H1 (cell line): Measurements from ENCODE around the gene TACC2. TPM values are rescaled to one million over a fixed set of nuclear protein-coding genes. Genes with fewer than 3 reads are reported as not detected.

Experiments
- CTCF ChIA-PET: fragments of 300-600 bp; sonication (Branson Sonifier 250); formaldehyde crosslinking; loops from one replicate; lab custom pipeline; 2021; ENCODE audit not compliant: partially characterized antibody; lab: Charles Lee
- POLR2A ChIA-PET: fragments of 300-600 bp; sonication (Branson Sonifier 250); formaldehyde crosslinking; loops from one replicate; lab custom pipeline; 2021; ENCODE audit warnings: inconsistent platforms; ENCODE audit not compliant: partially characterized antibody; lab: Charles Lee
- DNase-seq, 2 experiments: peaks; one replicate each; pipeline versions ENCODE4 v3.0.0 to v3.0.0-alpha.2; 2010 to 2022; ENCODE audit warnings: low spot score in 2 of 2, low read depth in 1 of 2, mixed read lengths in 1 of 2
- FAIRE-seq: peaks from 2 replicates; lab custom pipeline; 2011; peaks lifted over from hg19 to GRCh38; lab: Jason Lieb, UNC
- H2AFZ ChIP-seq: 2 replicates; pipeline ENCODE4 v1.8.1; 2012; ENCODE audit warnings: low read length, inconsistent platforms
- H2AK5ac ChIP-seq: 2 replicates; pipeline ENCODE4 v1.6.1; 2013; ENCODE audit warnings: low read depth, low read length
- H2BK120ac ChIP-seq: replicated peaks from 2 replicates; pipeline ENCODE3; 2013; ENCODE audit warnings: low read depth, low read length, inconsistent platforms
- H2BK12ac ChIP-seq: 2 replicates; pipeline ENCODE4 v1.6.1; 2013; ENCODE audit warnings: low read depth, low read length
- H2BK15ac ChIP-seq: 2 replicates; pipeline ENCODE4 v1.6.1; 2013; ENCODE audit warnings: low read length
- H2BK20ac ChIP-seq: 2 replicates; pipeline ENCODE4 v1.6.1; 2013; ENCODE audit warnings: low read length
- H2BK5ac ChIP-seq: 2 replicates; pipeline ENCODE4 v1.6.1; 2013; ENCODE audit warnings: low read depth, low read length
- H3K14ac ChIP-seq: 2 replicates; pipeline ENCODE4 v1.6.1; 2013; ENCODE audit warnings: inconsistent platforms; ENCODE audit not compliant: insufficient read length
- H3K18ac ChIP-seq: 2 replicates; pipeline ENCODE4 v1.6.1; 2013; ENCODE audit warnings: low read length; ENCODE audit errors: extremely low read depth
- H3K23ac ChIP-seq: 2 replicates; pipeline ENCODE4 v1.6.1; 2013; ENCODE audit warnings: inconsistent platforms; ENCODE audit not compliant: insufficient read length
- H3K23me2 ChIP-seq: 2 replicates; pipeline ENCODE4 v1.6.1; 2013; ENCODE audit warnings: low read depth, low read length
- H3K27ac ChIP-seq: 2 replicates; pipeline ENCODE4 v1.6.1; 2011; ENCODE audit warnings: low read depth, low read length, inconsistent platforms
- H3K27me3 ChIP-seq, 4 experiments: replicated peaks in 1 of 4; 1 replicate in 1 of 4; 2 replicates in 3 of 4; pipeline versions ENCODE4 v1.6.1 to v1.8.1; 2011 to 2013; ENCODE audit warnings: low read length in 3 of 4, mild to moderate bottlenecking in 3 of 4, inconsistent platforms in 2 of 4, mixed read lengths in 2 of 4, moderate library complexity in 1 of 4; ENCODE audit not compliant: control insufficient read depth in 3 of 4, insufficient read depth in 3 of 4; ENCODE audit errors: extremely low read depth in 1 of 4
- H3K36me3 ChIP-seq, 4 experiments: 2 replicates each; pipeline versions ENCODE4 v1.6.1 to v1.8.1; 2011 to 2013; ENCODE audit warnings: mild to moderate bottlenecking in 4 of 4, low read length in 3 of 4, moderate library complexity in 2 of 4, control low read depth in 1 of 4, inconsistent platforms in 1 of 4; ENCODE audit not compliant: insufficient read depth in 4 of 4, control insufficient read depth in 2 of 4
- H3K4ac ChIP-seq: replicated peaks from 2 replicates; pipeline ENCODE3; 2013; ENCODE audit warnings: low read length, low read depth, mixed read lengths, inconsistent platforms; ENCODE audit not compliant: insufficient read length
- H3K4me1 ChIP-seq, 4 experiments: replicated peaks in 1 of 4; 1 replicate in 1 of 4; 2 replicates in 3 of 4; pipeline versions ENCODE4 v1.6.1 to v1.8.1; 2011 to 2013; ENCODE audit warnings: low read length in 3 of 4, inconsistent platforms in 2 of 4, mixed read lengths in 1 of 4; ENCODE audit not compliant: insufficient read depth in 4 of 4, control insufficient read depth in 3 of 4
- H3K4me2 ChIP-seq, 2 experiments: 2 replicates each; pipeline versions ENCODE4 v1.6.1 to v1.8.1; 2011 to 2013; ENCODE audit warnings: low read depth in 2 of 2, low read length in 2 of 2, control low read depth in 1 of 2, inconsistent platforms in 1 of 2, mild to moderate bottlenecking in 1 of 2; ENCODE audit not compliant: insufficient read depth in 1 of 2
- H3K4me3 ChIP-seq, 4 experiments: fragments of 200-600, 300-600 bp in 1 of 4; sonication (generic), shearing (Covaris generic), sonication (Bioruptor Twin) in 1 of 4; 2 replicates each; pipeline versions ENCODE4 v1.5.1 to v1.8.1; 2011 to 2016; ENCODE audit warnings: low read length in 4 of 4, low read depth in 3 of 4, control low read depth in 2 of 4, inconsistent platforms in 2 of 4, mild to moderate bottlenecking in 2 of 4, mixed read lengths in 1 of 4, moderate library complexity in 1 of 4; ENCODE audit not compliant: insufficient read depth in 2 of 4; ENCODE audit errors: extremely low read depth in 1 of 4
- H3K56ac ChIP-seq: replicated peaks from 2 replicates; pipeline ENCODE3; 2013; ENCODE audit warnings: low read depth, mild to moderate bottlenecking, mixed read lengths, low read length, inconsistent platforms; ENCODE audit not compliant: insufficient read length
- H3K79me1 ChIP-seq: 2 replicates; pipeline ENCODE4 v1.6.1; 2013; ENCODE audit warnings: low read depth, low read length, control low read depth
- H3K79me2 ChIP-seq, 2 experiments: 2 replicates each; pipeline versions ENCODE4 v1.6.1 to v1.8.1; 2012 to 2013; ENCODE audit warnings: low read length in 2 of 2, mild to moderate bottlenecking in 2 of 2, inconsistent platforms in 1 of 2; ENCODE audit not compliant: insufficient read depth in 2 of 2, control insufficient read depth in 1 of 2
- H3K9ac ChIP-seq, 4 experiments: replicated peaks in 1 of 4; 1 replicate in 1 of 4; 2 replicates in 3 of 4; pipeline versions ENCODE4 v1.6.1 to v1.8.1; 2011 to 2013; ENCODE audit warnings: low read depth in 3 of 4, low read length in 3 of 4, control low read depth in 2 of 4, mild to moderate bottlenecking in 2 of 4, moderate library complexity in 2 of 4, inconsistent platforms in 1 of 4; ENCODE audit errors: extremely low read depth in 1 of 4
- H3K9me3 ChIP-seq, 2 experiments: 2 replicates each; pipeline versions ENCODE4 v1.6.1 to v1.8.1; 2012 to 2013; ENCODE audit warnings: mild to moderate bottlenecking in 2 of 2, moderate library complexity in 2 of 2, control low read depth in 1 of 2, inconsistent platforms in 1 of 2, low read depth in 1 of 2, low read length in 1 of 2, mixed read lengths in 1 of 2; ENCODE audit not compliant: insufficient read depth in 2 of 2
- H4K20me1 ChIP-seq, 2 experiments: replicated peaks in 1 of 2; 2 replicates each; pipeline versions ENCODE3 to v1.8.1; 2011 to 2013; ENCODE audit warnings: inconsistent platforms in 2 of 2, low read length in 2 of 2, mild to moderate bottlenecking in 1 of 2; ENCODE audit not compliant: insufficient read depth in 2 of 2, control insufficient read depth in 1 of 2
- H4K5ac ChIP-seq: 2 replicates; pipeline ENCODE4 v1.6.1; 2013; ENCODE audit warnings: low read length, low read depth, mixed read lengths, inconsistent platforms; ENCODE audit not compliant: insufficient read length
- H4K8ac ChIP-seq: 2 replicates; pipeline ENCODE4 v1.8.0; 2013; ENCODE audit warnings: mild to moderate bottlenecking, moderate library complexity, low read length, inconsistent platforms; ENCODE audit not compliant: insufficient read depth; ENCODE audit errors: extremely low read depth
- H4K91ac ChIP-seq: replicated peaks from 2 replicates; pipeline ENCODE3; 2013; ENCODE audit warnings: low read length, mixed read lengths, inconsistent platforms; ENCODE audit not compliant: insufficient read length
- ASH2L ChIP-seq: fragments of 200-600, 300-600 bp; sonication (generic); IDR thresholded peaks from one replicate; pipeline ENCODE4 v1.7.1; 2017; ENCODE audit warnings: low read length
- CBX5 ChIP-seq: fragments of 300-800, 300-1000 bp; sonication (generic); IDR thresholded peaks from 2 replicates; pipeline ENCODE4 v1.7.1; 2016; ENCODE audit warnings: antibody characterized with exemption, low read length, low read depth
- CBX8 ChIP-seq: fragments of 300-800, 300-1000 bp; sonication (generic); IDR thresholded peaks from 2 replicates; pipeline ENCODE4 v1.7.1; 2016; ENCODE audit warnings: low read depth, low read length, borderline replicate concordance
- CEBPB ChIP-seq: IDR thresholded peaks from 2 replicates; pipeline ENCODE4 v1.6.1; 2012; ENCODE audit warnings: low read depth, low read length
- CTBP2 ChIP-seq: IDR thresholded peaks from 2 replicates; pipeline ENCODE4 v1.7.0; 2011; ENCODE audit warnings: borderline replicate concordance, mild to moderate bottlenecking, moderate library complexity, mixed read lengths, low read length; ENCODE audit not compliant: insufficient read depth, insufficient read length
- EP300 ChIP-seq, 2 experiments: IDR thresholded peaks; 1 replicate in 1 of 2; 2 replicates in 1 of 2; pipeline ENCODE4 v1.6.1; 2011 to 2012; ENCODE audit warnings: low read depth in 2 of 2, low read length in 2 of 2, mild to moderate bottlenecking in 2 of 2, borderline replicate concordance in 1 of 2, inconsistent platforms in 1 of 2, moderate library complexity in 1 of 2
- EZH2 ChIP-seq: fragments of 200-600 bp; sonication (generic); IDR thresholded peaks from 2 replicates; pipeline ENCODE4 v1.7.1; 2012; ENCODE audit warnings: low read depth, mild to moderate bottlenecking, moderate library complexity, low read length, inconsistent platforms; ENCODE audit not compliant: severe bottlenecking
- HDAC2 ChIP-seq, 2 experiments: fragments of 300-600 bp in 1 of 2; sonication (generic) in 1 of 2; IDR thresholded peaks; 2 replicates each; pipeline ENCODE4 v1.6.1; 2011 to 2012; ENCODE audit warnings: low read depth in 2 of 2, low read length in 2 of 2, mild to moderate bottlenecking in 2 of 2, moderate library complexity in 2 of 2, borderline replicate concordance in 1 of 2, inconsistent platforms in 1 of 2
- POLR2A ChIP-seq, 2 experiments: IDR thresholded peaks; 1 replicate in 1 of 2; 2 replicates in 1 of 2; pipeline ENCODE4 v1.6.1; 2011; ENCODE audit warnings: low read depth in 2 of 2, low read length in 2 of 2, mild to moderate bottlenecking in 2 of 2; ENCODE audit errors: control extremely low read depth in 1 of 2
- SP2 ChIP-seq: IDR thresholded peaks from 2 replicates; pipeline ENCODE4 v1.6.1; 2012; ENCODE audit warnings: mild to moderate bottlenecking, low read length, inconsistent platforms
- SUZ12 ChIP-seq: fragments of 200-600 bp; sonication (generic); IDR thresholded peaks from 2 replicates; pipeline ENCODE4 v1.6.1; 2012; ENCODE audit warnings: mild to moderate bottlenecking, inconsistent platforms, low read length, moderate library complexity, mixed read lengths
- TAF7 ChIP-seq: optimal IDR thresholded peaks from 2 replicates; pipeline ENCODE3; 2011; ENCODE audit warnings: low read depth, mild to moderate bottlenecking, inconsistent platforms, low read length, moderate library complexity, borderline replicate concordance
- YY1 ChIP-seq: IDR thresholded peaks from 2 replicates; pipeline ENCODE4 v1.6.1; 2011; ENCODE audit warnings: low read depth, mild to moderate bottlenecking, low read length
- WGBS, 2 experiments: shearing (Covaris generic) in 1 of 2; methylation state at CpG; one replicate each; pipeline versions ENCODE4 v1.1.6 to v1.1.7; 2013 to 2015; ENCODE audit warnings: low lambda C conversion rate in 2 of 2, mixed read lengths in 2 of 2, inconsistent platforms in 1 of 2, low coverage in 1 of 2, missing lambda C conversion rate in 1 of 2; ENCODE audit not compliant: insufficient replicate concordance in 2 of 2, insufficient coverage in 1 of 2, insufficient read length in 1 of 2; ENCODE audit errors: extremely low coverage in 1 of 2, missing lambda C conversion rate in 1 of 2; 5-methylcytosine and 5-hydroxymethylcytosine counted together
- polyA plus RNA-seq, 7 experiments: library from polyadenylated mRNA; depleted of rRNA in 3 of 7; stranded (reverse) in 5 of 7; unstranded in 2 of 7; fragments of >200 nt in 5 of 7; fragments of 200-250 nt in 2 of 7; gene quantifications; 1 replicate in 5 of 7; 2 replicates in 1 of 7; 4 replicates in 1 of 7; pipeline versions ENCODE4 v1.2.1 to v1.2.3, GENCODE V29; 2011 to 2013; ENCODE audit warnings: missing spikeins in 2 of 7, mixed read lengths in 2 of 7
- total RNA-seq: library from RNA; stranded (reverse); fragmentation: NEBNext Ultra II Directional; extraction: Animal tissue kit (Norgen Biotek cat#: 25700); gene quantifications from 2 replicates; pipeline ENCODE4 v1.2.1, GENCODE V29; 2021
- TF ChIP-seq, protein P1 (sequence below): IDR thresholded peaks from 2 replicates; pipeline ENCODE4 v1.6.1; 2012; ENCODE audit warnings: inconsistent platforms

Gene TACC2
- total and polyA plus RNA-seq, 2 of the 8 experiments (the other 6 are each of a cell fraction or from before 2014, with no cell fraction given), result 21.2 to 46.6 TPM

DNA sequence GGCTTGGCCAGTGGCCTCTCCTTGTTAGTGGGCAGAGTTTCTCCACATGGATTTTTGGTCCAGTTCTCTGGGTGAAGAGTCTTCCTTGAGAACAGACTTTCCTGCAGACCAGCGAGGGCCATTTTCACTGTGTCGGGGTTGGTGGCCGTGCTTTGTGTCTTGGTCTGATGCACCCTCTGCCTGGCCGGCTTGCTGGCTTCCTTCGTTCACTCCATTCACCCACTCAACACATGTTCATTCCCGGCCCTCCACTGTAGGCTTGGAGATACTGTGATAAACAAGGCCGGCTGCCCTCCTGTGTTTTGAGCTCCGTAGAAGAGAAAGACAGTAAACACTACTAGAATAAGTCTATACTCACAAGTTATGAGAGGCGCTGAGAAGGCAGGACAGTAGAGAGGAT is 205.3 kb downstream of the TACC2 start:
- Histone ChIP-seq H3K79me2 (peaks cover 0 to 71% of the 10 kb centered on the region in 2 experiments; a peak in 3 of 4 replicates), H3K4ac (no peak overlapping the region), H2BK15ac (no peak overlapping the region), H3K27me3 (no peaks in the 10 kb centered on the region), H3K56ac (no peak overlapping the region), H3K23me2 (no peaks in the 10 kb centered on the region), H2BK20ac (no peak overlapping the region), H2AFZ (no peak overlapping the region), H4K5ac (no peak overlapping the region), H3K36me3 (peaks cover 2 to 11% (median 9%) of the 10 kb centered on the region in 4 experiments; a peak in 5 of 8 replicates), H2AK5ac (no peak overlapping the region), H3K23ac (no peak overlapping the region), H3K18ac (no peak overlapping the region), H2BK5ac (no peak overlapping the region; the same call in 1 of the 2 replicates), H4K91ac (no peak overlapping the region), H2BK12ac (no peak overlapping the region), H3K9ac (no peak overlapping the region), H3K14ac (no peak overlapping the region), H3K4me2 (no peak overlapping the region), H4K8ac (no peak overlapping the region), H4K20me1 (peaks cover 3 to 14% of the 10 kb centered on the region in 2 experiments), H3K9me3 (no peaks in the 10 kb centered on the region), H2BK120ac (no peak overlapping the region), H3K4me1 (peaks cover 0 to 12% (median 9%) of the 10 kb centered on the region in 4 experiments; a peak in 6 of 7 replicates), H3K79me1 (peaks cover 30% of the 10 kb centered on the region), H3K4me3 (no peak overlapping the region), H3K27ac (no peak overlapping the region)
- CTCF ChIA-PET, result interaction anchor here (1.4 kb wide), 1 partner anchor 10 kb away, joined by 5 read pairs; no protein-coding TSS in a partner anchor
- POLR2A ChIA-PET, result interaction anchor here (1.3 to 1.6 kb wide), 2 partner anchors 14 to 30 kb away, joined by 5 to 7 read pairs; no protein-coding TSS in a partner anchor
- DNase-seq (no peak), FAIRE-seq (no peak)
- WGBS, 2 experiments, result 88% methylated on average over 9 of the region's 9 CpGs; no CpG with 5 or more reads in 1 of the 2 experiments
- no peak for TF ChIP-seq TAF7
- no peak for TF ChIP-seq YY1
- no peak for TF ChIP-seq EZH2
- TF ChIP-seq EP300 (IDR thresholded peaks at IDR 0.05; ENCODE audit: borderline replicate concordance in 1 of 2, low read depth in 2 of 2, low read length in 2 of 2), result no peak
- TF ChIP-seq SUZ12, result no peak
- no peak for TF ChIP-seq CTBP2
- TF ChIP-seq SP2, result no peak
- no peak for TF ChIP-seq CBX8
- TF ChIP-seq, protein P1, sequence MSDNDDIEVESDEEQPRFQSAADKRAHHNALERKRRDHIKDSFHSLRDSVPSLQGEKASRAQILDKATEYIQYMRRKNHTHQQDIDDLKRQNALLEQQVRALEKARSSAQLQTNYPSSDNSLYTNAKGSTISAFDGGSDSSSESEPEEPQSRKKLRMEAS, result no peak
- no peak for TF ChIP-seq HDAC2 (IDR thresholded peaks at IDR 0.05; ENCODE audit: borderline replicate concordance in 1 of 2, low read depth in 2 of 2, low read length in 2 of 2)
- no peak for TF ChIP-seq CEBPB
- TF ChIP-seq ASH2L, result no peak
- TF ChIP-seq POLR2A (IDR thresholded peaks at IDR 0.05; ENCODE audit: control extremely low read depth in 1 of 2, low read depth in 2 of 2, low read length in 2 of 2), result no peak
- no peak for TF ChIP-seq CBX5
